HG03060 (cell line): ENCODE measurements around the gene DNAJC3.

Source experiments
- ATAC-seq: cut with Tn5 transposase; IDR thresholded peaks from one replicate; pipeline ENCODE4 v1.9.1; 2021; ENCODE audit warnings: low read depth, moderate number of reproducible peaks; ENCODE audit not compliant: unreplicated experiment

DNAJC3 gene

DNA sequence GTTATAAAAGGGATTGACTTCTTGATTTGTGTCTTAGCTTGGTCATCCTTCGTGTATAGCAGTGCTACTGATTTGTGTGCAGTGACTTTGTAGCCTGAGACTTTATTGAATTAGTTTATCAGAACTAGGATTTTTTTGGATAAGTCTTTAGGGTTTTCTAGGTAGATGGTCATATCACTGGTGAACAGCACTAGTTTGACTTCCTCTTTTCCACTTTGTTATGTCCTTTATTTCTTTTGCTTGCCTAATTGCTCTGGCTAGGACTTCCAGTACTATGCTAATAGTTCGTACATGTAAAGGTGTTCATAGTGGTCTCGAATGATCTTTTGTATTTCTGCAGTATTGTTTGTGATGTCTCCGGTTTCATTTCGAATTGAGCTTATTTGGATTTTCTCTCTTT lies 145.4 kb downstream of the DNAJC3 start:
- ATAC-seq: no peak

DNA sequence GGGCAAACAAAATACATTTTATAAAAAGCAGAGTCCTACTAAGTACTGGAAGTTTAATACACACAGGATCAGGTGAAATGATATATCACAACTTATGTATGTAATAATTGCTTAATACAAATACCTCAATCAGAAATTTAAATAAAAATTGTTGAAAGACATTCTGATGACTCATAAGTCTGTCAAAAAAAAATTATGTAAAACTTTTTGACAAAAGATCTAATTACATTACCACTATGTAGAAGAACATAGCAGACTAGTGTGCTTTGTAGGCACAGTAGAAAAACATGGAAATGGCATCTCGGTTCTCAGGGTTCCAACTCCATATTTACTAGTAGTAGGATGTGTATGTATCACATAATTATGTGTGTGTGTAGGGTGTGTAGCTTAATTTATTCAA lies 156.2 kb downstream of the DNAJC3 start:
- no peak for ATAC-seq

DNA sequence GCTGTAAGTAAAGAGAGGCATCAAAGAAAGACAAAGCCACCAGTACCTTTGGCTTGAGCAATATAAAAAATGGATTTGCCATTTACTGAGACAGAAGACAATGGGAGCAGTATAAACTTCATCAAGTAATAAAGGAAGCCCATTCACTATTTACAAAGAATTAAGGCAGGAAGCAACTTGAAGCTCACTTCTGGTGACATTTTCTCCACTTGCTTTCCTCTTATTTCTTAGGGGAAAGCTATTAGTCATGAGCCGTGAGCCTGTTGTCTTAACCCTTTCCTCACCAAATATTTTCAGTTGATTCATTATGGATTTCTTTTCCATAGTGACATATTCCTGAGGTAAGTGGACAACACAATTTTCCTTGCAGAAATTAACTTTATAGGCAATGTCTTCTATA lies 156.8 kb downstream of the DNAJC3 start:
- ATAC-seq: no peak

DNA sequence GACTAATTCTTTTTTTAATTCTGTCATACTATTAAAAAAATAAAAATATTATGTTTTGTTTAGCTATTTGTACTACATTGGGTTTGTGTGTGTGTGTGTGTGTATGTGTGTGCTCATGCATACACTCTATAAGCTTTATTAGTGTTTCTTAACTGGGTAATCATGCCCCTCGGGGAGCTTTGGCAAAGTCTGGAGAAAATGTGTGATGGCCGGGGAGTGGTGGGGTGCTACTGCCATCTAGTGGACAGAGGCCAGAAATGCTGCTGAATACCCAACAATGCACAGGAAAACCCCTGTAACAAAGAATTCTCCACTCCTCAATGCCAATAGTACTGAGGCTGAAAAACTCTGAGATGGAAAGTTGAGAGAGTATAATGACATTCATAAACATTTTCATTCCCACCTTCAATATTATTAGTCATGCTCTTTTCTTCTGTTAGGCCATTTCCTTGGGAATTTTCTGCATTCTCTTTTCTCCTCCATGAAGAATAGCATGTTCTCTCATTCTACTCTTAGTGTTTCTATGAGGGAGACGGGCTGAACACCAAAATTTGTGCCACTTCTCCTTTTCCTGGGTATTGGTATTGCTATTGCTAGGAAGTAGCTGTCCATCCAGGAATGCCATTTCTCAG lies 157.3 kb downstream of the DNAJC3 start:
- ATAC-seq: peak; percentile 46

GRCh38 chr13:95841894-95842293 lies 165.0 kb downstream of the DNAJC3 start:
- ATAC-seq: no peak

DNA sequence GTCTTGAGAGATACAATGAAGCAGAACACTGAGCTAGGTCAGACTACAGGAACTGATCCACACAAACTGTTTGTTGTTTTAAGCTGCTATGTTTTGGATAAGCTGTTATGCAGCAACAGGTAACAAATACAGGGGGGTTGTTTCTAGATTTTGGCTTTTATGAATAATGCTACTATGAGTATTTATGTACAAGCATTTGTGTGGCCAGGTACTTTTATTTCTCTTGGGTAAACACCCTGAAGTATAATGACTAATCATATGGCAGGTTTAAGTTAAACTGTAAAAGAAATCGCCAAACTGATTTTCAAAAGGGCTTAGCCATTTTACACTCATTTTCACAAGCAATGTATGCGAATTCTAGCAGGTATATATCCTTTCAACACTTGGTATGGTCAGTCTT lies 166.0 kb downstream of the DNAJC3 start:
- ATAC-seq: no peak
